ENCODE results near the gene KRTAP5-2. TPM values are rescaled to one million over a fixed set of nuclear protein-coding genes. Genes with fewer than 3 reads are reported as not detected.

Gene KRTAP5-2
- total RNA-seq, 2 experiments from 2014 or later: not detected

GRCh38 chr11:1560649-1561251 lies 37.3 kb downstream of the KRTAP5-2 start:
- Mint-ChIP-seq H3K27ac (no peak overlapping the region), H3K36me3 (no peaks in the 10 kb centered on the region), H3K27me3 (no peaks in the 10 kb centered on the region), H3K9me3 (no peaks in the 10 kb centered on the region), H3K4me1 (no peaks in the 10 kb centered on the region), H3K4me3 (no peak overlapping the region)
- no peak for DNase-seq

DNA sequence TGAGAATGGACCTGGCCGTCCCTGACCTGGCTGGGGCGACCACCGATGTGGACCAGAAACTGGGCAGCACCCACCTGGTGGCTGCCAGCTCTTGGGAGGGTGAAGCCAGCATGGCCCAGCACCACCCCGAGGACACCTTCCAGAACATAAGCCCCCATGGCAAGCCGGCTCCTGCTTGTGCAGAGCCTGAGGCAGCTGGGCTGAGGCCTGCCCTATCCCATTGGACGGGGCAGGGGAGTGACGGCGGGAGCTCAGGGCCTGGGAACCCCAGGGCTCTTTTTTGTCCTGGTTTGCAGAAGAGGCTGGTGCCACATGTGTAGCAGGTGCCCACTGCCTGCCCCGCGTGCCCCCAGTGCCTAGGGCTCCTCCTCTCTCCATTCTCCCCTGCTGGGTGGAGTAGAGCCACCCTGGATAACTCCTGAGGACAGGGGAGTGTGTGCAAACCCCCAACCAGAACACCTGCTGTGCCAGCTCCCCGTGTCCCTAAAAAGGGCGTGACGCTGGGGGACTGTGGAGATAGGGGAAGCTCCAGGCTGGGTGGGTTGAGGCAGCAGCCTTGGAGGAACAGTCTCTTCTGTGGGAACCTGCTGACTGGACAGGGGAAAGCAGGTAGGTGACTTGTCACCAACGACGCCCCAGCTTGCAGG lies 38.0 kb downstream of the KRTAP5-2 start:
- Mint-ChIP-seq H3K4me3 (no peak overlapping the region), H3K4me1 (no peaks in the 10 kb centered on the region), H3K36me3 (no peaks in the 10 kb centered on the region), H3K27ac (no peak overlapping the region), H3K27me3 (no peaks in the 10 kb centered on the region), H3K9me3 (no peaks in the 10 kb centered on the region)
- DNase-seq: no peak

GRCh38 chr11:1559111-1559951 lies 38.8 kb downstream of the KRTAP5-2 start:
- no peak overlapping the region for H3K4me3 Mint-ChIP-seq
- no peaks in the 10 kb centered on the region for H3K27me3 Mint-ChIP-seq
- no peak for DNase-seq
- no peaks in the 10 kb centered on the region for H3K36me3 Mint-ChIP-seq
- no peaks in the 10 kb centered on the region for H3K9me3 Mint-ChIP-seq
- H3K27ac Mint-ChIP-seq: no peak overlapping the region
- no peaks in the 10 kb centered on the region for H3K4me1 Mint-ChIP-seq

DNA sequence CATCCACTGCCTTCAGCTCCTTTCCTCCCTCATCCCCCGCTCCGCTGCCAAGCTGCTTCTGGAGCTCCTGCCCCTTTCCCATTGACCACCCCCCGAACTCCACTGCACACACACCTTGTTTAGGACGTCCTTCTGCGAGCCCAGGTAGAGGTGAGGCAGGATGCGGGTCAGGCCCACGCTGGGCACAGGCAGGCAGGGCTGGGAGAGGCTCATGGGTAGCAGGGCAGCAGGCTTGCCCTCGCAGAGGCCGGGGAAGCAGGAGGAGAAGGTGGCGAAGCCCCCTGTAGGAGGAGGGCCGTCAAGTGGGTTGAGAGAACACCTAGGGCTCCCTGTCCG lies 39.4 kb downstream of the KRTAP5-2 start:
- Mint-ChIP-seq H3K9me3 (no peaks in the 10 kb centered on the region), H3K27ac (no peak overlapping the region), H3K36me3 (no peaks in the 10 kb centered on the region), H3K4me1 (no peaks in the 10 kb centered on the region), H3K4me3 (no peak overlapping the region), H3K27me3 (no peaks in the 10 kb centered on the region)
- DNase-seq: no peak

GRCh38 chr11:1557904-1558774 lies 40.0 kb downstream of the KRTAP5-2 start:
- Mint-ChIP-seq H3K4me3 (no peak overlapping the region), H3K27ac (no peak overlapping the region), H3K9me3 (no peaks in the 10 kb centered on the region), H3K4me1 (no peaks in the 10 kb centered on the region), H3K27me3 (no peaks in the 10 kb centered on the region), H3K36me3 (no peaks in the 10 kb centered on the region)
- DNase-seq: no peak

DNA sequence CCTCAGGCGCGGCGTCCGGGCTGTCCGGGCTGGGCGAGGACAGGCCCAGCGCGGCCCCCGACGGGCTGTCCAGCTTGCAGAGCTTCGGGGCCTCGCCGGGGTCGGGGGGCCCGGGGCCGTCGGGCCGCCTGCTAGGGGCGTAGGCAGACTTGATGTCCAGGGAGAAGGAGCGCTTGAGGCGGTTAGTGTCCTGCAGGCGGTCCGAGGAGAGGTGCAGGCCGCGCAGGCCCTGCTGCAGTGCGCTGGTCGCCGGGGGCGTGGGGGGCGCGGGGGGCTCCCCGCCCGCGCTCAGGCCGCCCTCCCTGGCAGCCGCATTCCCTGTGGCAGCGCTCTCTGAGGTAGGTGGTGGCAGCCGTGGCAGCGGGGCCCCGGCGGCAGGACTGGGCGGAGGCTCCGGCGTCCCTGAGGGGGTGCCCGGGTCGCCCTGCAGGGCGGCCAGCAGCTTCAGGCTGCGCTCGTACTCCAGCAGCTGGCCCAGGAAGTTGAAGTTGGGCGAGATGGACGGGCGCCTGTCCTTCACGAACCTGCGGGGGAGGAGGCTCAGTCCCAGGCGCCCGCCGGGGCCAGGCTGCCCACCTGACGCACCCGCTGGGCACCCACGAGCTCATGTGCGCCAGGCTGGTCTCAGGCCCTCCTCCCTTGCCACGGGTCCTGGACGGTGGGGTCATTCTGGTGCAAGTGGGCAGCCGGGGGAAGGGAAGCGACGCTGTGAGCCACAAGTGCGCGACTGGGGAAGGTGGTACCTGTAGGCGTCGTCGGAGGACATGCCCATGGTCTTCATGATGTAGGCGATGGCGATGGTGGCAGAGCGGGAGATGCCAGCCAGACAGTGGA lies 40.8 kb downstream of the KRTAP5-2 start:
- Mint-ChIP-seq H3K4me1 (no peaks in the 10 kb centered on the region), H3K27ac (no peak overlapping the region), H3K36me3 (no peaks in the 10 kb centered on the region), H3K4me3 (no peak overlapping the region), H3K9me3 (no peaks in the 10 kb centered on the region), H3K27me3 (peaks cover 7% of the 10 kb centered on the region)
- no peak for DNase-seq

GRCh38 chr11:1556278-1556902 lies 41.7 kb downstream of the KRTAP5-2 start:
- no peak for DNase-seq
- Mint-ChIP-seq H3K4me1 (no peaks in the 10 kb centered on the region), H3K27me3 (peaks cover 8% of the 10 kb centered on the region), H3K27ac (no peak overlapping the region), H3K36me3 (no peaks in the 10 kb centered on the region), H3K9me3 (no peaks in the 10 kb centered on the region), H3K4me3 (no peak overlapping the region)

DNA sequence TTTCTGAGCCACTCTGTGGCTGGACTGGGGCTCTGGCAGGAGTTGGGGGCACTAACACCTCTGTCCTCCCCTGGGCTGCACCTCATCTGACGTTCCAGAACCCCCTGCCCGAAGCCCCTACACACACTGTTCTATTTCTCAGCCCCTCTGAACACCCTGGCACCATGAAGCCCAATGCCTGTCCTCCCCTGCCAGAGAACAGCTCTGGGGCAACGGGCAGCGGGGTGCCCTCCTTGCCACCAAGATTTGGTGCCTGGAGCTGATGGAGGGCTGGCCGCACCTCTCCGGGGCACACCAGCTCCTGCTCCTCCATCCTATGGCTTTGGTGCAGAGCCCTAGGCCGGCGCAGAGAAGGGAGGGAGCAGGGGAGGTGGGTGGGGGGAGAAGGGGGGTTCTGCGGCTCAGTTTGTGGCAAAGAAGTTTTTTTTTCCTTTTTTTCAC lies 42.4 kb downstream of the KRTAP5-2 start:
- Mint-ChIP-seq H3K27me3 (peaks cover 8% of the 10 kb centered on the region), H3K4me3 (no peak overlapping the region), H3K36me3 (no peaks in the 10 kb centered on the region), H3K4me1 (no peaks in the 10 kb centered on the region), H3K27ac (no peak overlapping the region), H3K9me3 (no peaks in the 10 kb centered on the region)
- no peak for DNase-seq

- no peak for DNase-seq
- Mint-ChIP-seq H3K9me3 (no peaks in the 10 kb centered on the region), H3K36me3 (no peaks in the 10 kb centered on the region), H3K4me1 (no peaks in the 10 kb centered on the region), H3K27ac (no peak overlapping the region), H3K27me3 (peaks cover 8% of the 10 kb centered on the region), H3K4me3 (no peak overlapping the region)
Measured at GRCh38 chr11:1554981-1555712, 42.9 kb downstream of the KRTAP5-2 start.

DNA sequence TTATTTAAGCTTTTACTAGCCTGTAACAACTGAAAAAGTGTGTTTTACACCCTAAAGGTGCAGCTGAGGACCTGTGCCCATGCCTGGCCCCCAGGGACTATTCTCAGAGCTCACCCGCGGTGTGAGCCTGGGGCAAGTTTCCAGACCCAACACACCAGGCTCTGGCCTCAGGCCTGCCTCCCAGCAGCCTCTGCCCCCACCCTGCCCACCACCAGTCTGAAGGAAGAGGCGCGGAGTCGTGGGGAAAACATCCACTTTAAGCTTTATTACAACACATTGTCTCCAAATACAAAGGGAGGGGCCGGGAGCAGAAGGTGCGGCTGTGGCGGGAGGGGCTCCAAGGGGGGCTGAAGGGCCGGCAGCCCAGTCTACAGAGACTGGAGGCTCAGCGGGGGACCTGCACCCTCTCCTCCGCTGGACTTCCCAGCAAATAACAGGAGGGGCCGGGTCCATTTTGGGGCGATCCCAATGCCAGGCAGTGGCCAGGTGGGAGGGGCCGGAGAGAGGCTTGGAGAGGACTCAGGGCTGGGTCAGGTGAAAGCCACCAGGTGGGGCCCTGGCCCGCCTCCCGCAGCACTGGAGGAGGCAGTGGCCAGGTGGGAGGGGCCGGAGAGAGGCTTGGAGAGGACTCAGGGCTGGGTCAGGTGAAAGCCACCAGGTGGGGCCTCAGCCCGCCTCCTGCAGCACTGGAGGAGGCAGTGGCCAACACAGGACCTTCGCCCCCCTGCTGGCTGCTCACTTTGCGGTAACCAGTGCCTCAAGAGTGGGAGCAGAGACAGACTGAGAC lies 44.1 kb downstream of the KRTAP5-2 start:
- H3K36me3 Mint-ChIP-seq: no peaks in the 10 kb centered on the region
- no peaks in the 10 kb centered on the region for H3K4me1 Mint-ChIP-seq
- no peak overlapping the region for H3K4me3 Mint-ChIP-seq
- peaks cover 16% of the 10 kb centered on the region for H3K27me3 Mint-ChIP-seq
- DNase-seq: no peak
- H3K27ac Mint-ChIP-seq: no peak overlapping the region
- no peaks in the 10 kb centered on the region for H3K9me3 Mint-ChIP-seq

DNA sequence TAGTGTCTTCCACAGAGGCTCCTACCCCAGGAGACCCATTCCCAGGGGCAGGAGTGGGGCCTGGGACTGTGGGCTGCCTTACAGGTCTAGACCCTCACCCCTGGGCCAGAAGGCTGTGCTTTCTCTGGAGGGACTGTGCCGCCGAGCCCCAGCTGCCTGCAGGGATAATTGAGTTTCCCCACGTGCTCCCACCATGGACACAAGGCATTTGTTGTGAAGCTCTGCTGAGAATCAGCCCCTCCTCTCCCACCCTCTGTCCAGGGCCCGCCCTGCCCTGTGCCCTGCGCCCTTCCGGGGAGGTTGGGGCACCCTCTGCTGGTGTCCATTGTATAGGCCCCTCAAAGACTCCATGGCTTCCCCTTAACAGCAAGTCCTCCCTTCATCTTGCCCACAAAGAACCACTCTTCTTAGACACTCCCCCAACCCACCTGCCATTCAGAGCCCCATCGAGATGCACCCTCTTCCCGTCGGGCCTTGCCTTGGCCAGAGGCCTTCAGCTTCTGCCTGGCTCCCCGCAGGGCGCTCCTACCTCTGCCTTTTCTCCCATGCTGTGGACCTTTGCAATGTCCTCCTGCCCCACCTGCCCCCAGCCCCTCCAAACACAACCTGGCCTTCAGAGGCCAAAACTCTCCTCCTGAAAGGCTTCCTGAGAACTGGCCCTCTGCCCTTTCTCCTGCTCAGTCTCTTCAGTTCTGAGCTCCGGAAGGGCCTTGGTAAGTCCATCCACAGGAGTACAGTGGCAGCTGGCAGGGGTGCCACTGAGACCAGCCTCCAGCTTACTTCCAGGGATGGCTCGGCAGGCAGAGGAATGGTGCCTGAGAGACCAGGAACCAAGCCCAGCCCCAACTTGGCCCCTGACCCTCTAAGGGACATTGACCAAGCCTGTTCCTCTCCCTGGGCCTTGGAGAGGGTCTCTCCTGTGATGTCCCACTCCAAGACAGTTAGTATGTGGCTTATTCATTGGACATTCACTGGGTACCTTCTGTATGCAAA lies 48.5 kb downstream of the KRTAP5-2 start:
- no peak overlapping the region for H3K4me3 Mint-ChIP-seq
- no peaks in the 10 kb centered on the region for H3K36me3 Mint-ChIP-seq
- H3K27ac Mint-ChIP-seq: no peak overlapping the region
- H3K9me3 Mint-ChIP-seq: no peaks in the 10 kb centered on the region
- peaks cover 45% of the 10 kb centered on the region for H3K27me3 Mint-ChIP-seq
- H3K4me1 Mint-ChIP-seq: peaks cover 2% of the 10 kb centered on the region
- no peak for DNase-seq
